NB4 (cell line): ENCODE data around the gene CILP2.

ENCODE experiments used
- CTCF ChIP-seq: IDR thresholded peaks from one replicate; pipeline ENCODE4 v1.5.1; 2012; ENCODE audit warnings: low read depth, low read length
- MAX ChIP-seq: IDR thresholded peaks from 2 replicates; pipeline ENCODE4 v1.6.1; 2011; ENCODE audit warnings: low read depth, low read length
- MYC ChIP-seq: IDR thresholded peaks from 2 replicates; pipeline ENCODE4 v1.6.1; 2011; ENCODE audit warnings: low read depth, low read length
- POLR2A ChIP-seq: IDR thresholded peaks from 2 replicates; pipeline ENCODE4 v1.6.1; 2011; ENCODE audit warnings: mild to moderate bottlenecking; ENCODE audit not compliant: insufficient read length; ENCODE audit errors: extremely low read depth

- TF ChIP-seq POLR2A (no peak), CTCF (no peak), MAX (no peak), MYC (no peak)
Observed at GRCh38 chr19:19513682-19514081, 24.4 kb upstream of the CILP2 start.
